Gastroesophageal sphincter (tissue), 3 donors: Measurements from ENCODE around the gene PPP4R4.

Experiments
- CTCF ChIP-seq, 4 experiments: fragments of 200-600 bp in 2 of 4; fragments of 450-650 bp in 2 of 4; sonication (generic) in 1 of 4; IDR thresholded peaks; one replicate each; pipeline ENCODE4 v1.5.1; 2017 to 2019; ENCODE audit warnings: antibody characterized with exemption in 4 of 4, mild to moderate bottlenecking in 2 of 4, moderate library complexity in 2 of 4
- EP300 ChIP-seq: sonication (generic); formaldehyde crosslinking; IDR thresholded peaks from one replicate; pipeline ENCODE4 v1.6.1; 2017; ENCODE audit warnings: antibody characterized with exemption, mild to moderate bottlenecking
- POLR2A ChIP-seq, 2 donors: fragments of 450-650 bp; IDR thresholded peaks; one replicate each; pipeline ENCODE4 v1.6.1; 2017; ENCODE audit warnings: antibody characterized with exemption in 2 of 2, mild to moderate bottlenecking in 2 of 2, moderate library complexity in 1 of 2
- POLR2AphosphoS5 ChIP-seq: sonication (generic); formaldehyde crosslinking; IDR thresholded peaks from one replicate; pipeline ENCODE4 v1.6.1; 2017; ENCODE audit warnings: antibody characterized with exemption

- no peak for TF ChIP-seq CTCF (IDR thresholded peaks at IDR 0.05)
- TF ChIP-seq POLR2A (IDR thresholded peaks at IDR 0.05), result no peak
- TF ChIP-seq POLR2AphosphoS5, result no peak
- no peak for TF ChIP-seq EP300
These were observed 4.0 kb upstream of the PPP4R4 start for GRCh38 chr14:94170136-94170535.
